HK-2 (cell line): ENCODE measurements around the gene MAPK7.
A peak's percentile ranks its signal among the peaks of the same experiment; 100 is the strongest.

Experiments used
- DNase-seq: peaks from one replicate; pipeline ENCODE4 v3.0.0-alpha.2; 2018; ENCODE audit not compliant: unreplicated experiment

MAPK7 gene

DNA sequence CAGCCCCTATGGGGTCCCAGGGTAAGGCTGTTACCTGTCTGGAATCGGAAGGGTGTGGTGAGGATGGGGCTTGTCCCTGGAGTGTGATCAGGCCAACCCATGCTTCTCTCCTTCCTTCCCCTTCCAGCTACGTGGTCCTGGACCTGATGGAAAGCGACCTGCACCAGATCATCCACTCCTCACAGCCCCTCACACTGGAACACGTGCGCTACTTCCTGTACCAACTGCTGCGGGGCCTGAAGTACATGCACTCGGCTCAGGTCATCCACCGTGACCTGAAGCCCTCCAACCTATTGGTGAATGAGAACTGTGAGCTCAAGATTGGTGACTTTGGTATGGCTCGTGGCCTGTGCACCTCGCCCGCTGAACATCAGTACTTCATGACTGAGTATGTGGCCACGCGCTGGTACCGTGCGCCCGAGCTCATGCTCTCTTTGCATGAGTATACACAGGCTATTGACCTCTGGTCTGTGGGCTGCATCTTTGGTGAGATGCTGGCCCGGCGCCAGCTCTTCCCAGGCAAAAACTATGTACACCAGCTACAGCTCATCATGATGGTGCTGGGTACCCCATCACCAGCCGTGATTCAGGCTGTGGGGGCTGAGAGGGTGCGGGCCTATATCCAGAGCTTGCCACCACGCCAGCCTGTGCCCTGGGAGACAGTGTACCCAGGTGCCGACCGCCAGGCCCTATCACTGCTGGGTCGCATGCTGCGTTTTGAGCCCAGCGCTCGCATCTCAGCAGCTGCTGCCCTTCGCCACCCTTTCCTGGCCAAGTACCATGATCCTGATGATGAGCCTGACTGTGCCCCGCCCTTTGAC lies 2.4 kb downstream of the MAPK7 start:
- DNase-seq = no peak

DNA sequence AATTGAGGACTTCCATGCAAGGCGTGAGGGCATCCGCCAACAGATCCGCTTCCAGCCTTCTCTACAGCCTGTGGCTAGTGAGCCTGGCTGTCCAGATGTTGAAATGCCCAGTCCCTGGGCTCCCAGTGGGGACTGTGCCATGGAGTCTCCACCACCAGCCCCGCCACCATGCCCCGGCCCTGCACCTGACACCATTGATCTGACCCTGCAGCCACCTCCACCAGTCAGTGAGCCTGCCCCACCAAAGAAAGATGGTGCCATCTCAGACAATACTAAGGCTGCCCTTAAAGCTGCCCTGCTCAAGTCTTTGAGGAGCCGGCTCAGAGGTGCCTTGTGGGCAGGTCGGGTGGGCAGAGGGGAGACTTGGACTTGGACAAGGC lies 3.1 kb downstream of the MAPK7 start:
- DNase-seq = no peak

DNA sequence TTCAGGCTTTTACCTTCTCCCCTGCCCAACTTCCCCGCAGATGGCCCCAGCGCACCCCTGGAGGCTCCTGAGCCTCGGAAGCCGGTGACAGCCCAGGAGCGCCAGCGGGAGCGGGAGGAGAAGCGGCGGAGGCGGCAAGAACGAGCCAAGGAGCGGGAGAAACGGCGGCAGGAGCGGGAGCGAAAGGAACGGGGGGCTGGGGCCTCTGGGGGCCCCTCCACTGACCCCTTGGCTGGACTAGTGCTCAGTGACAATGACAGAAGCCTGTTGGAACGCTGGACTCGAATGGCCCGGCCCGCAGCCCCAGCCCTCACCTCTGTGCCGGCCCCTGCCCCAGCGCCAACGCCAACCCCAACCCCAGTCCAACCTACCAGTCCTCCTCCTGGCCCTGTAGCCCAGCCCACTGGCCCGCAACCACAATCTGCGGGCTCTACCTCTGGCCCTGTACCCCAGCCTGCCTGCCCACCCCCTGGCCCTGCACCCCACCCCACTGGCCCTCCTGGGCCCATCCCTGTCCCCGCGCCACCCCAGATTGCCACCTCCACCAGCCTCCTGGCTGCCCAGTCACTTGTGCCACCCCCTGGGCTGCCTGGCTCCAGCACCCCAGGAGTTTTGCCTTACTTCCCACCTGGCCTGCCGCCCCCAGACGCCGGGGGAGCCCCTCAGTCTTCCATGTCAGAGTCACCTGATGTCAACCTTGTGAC lies 3.6 kb downstream of the MAPK7 start:
- DNase-seq = no peak

DNA sequence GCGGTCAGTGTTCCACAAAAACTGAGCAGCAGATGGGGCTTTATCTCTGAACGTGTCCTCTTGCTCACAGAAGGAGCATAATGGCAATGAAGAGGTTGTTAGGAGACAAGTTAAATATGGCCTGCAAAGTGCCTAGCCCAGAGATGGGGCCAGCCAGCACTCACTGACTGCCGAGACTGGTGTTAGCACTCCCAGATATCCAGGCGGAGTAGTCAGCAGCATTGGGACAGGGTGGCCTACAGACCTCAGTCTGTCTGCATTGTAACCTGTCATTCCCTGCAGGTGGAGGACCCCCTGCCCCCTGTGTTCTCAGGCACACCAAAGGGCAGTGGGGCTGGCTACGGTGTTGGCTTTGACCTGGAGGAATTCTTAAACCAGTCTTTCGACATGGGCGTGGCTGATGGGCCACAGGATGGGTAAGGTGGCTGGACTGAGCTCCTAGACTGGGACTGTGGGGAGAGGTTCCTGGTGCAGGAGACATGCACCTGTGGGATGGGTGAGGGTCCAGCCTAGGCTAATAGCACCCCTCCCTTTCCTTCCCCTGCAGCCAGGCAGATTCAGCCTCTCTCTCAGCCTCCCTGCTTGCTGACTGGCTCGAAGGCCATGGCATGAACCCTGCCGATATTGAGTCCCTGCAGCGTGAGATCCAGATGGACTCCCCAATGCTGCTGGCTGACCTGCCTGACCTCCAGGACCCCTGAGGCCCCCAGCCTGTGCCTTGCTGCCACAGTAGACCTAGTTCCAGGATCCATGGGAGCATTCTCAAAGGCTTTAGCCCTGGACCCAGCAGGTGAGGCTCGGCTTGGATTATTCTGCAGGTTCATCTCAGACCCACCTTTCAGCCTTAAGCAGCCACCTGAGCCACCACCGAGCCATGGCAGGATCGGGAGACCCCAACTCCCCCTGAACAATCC lies 4.5 kb downstream of the MAPK7 start:
- no peak for DNase-seq

DNA sequence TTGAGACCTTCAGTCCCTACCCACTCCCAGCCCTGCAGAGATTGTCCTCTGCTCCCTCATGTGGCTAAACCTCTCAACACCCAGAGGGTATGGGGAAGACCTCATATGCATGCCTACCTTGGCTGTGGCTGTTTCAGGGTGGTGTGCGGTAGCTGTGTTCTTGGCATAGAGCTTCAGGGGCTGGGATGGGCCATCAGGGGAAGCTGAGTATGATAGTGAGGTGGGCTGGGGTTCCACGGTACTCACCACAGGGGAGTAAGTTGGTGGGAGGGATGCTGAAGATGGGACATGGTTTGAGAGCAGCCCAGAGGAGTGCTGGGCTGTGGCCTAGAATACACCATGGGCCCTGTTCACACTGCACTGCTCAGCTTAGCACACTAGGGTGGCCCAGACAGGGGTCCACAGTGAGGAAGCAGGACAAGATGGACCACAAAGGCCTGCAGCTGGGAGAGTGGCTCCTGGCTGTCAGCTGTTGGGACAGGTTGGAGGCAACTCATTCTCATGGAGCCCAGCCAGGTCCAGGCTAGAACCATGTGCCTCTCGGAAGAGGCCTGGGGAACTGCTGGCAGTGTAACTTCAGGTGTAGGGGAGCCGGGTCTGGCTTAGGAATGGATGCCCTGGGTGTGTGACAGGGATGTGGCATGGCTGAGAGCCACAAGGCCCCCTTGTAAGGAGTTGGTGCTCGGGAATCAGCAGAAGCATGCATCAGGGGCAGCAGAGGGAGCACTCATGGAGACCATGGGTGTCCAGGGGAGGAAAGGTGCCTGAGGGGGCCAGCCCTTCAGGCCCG lies 5.6 kb downstream of the MAPK7 start:
- DNase-seq = no peak

DNA sequence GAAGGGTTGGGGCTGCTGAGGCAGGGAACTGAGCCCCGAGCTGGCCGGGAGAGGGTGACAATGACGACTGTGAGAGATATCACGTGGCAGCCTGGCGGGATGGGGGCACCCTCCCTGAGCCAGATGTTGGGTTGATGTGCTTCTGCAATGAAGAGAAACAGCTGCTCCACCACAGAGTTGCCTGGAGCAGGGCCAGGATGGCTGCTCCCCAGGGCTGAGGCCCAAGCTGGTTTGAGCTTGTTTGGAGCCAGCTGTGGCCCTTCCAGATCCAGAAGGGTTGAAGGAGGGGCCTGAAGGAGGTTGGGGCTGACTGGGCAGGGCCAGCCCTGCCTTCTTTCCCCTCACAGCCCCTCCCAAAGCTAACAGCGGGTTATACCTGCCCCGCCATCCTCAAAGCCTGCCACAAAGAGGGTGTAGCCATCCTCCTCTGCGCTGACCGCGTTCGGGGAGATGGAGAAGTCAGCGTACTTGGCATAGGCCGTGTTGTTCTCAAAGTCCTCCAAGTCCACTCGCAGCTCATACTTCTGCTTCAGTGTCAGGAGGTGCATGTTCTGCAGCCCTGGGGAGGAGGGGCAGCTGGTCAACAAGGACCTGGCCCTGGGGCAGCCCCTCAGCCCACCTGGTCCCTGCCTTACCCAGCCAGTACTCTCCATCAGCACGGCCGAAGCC lies 6.6 kb downstream of the MAPK7 start:
- DNase-seq = no peak

DNA sequence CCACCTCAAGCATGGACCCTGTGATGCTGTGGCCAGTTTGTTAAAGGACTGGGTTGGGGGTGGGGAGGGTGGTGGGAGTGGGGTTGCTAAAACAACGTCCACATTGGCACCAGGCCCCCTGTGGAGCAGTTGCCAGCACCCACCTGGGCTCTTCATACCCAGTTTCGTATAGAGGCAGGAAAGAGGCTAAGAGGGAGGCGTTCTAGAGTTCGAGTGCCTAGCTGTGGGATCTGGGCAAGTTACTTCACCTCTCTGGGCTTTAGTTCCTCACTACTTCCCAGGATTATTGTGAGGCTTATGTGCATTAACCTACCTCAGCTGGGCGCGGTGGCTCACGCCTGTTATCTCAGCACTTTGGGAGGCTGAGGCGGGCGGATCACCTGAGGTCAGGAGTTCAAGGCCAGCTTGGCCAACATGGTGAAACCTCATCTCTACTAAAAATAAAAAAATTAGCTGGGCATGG lies 7.3 kb downstream of the MAPK7 start:
- no peak for DNase-seq

DNA sequence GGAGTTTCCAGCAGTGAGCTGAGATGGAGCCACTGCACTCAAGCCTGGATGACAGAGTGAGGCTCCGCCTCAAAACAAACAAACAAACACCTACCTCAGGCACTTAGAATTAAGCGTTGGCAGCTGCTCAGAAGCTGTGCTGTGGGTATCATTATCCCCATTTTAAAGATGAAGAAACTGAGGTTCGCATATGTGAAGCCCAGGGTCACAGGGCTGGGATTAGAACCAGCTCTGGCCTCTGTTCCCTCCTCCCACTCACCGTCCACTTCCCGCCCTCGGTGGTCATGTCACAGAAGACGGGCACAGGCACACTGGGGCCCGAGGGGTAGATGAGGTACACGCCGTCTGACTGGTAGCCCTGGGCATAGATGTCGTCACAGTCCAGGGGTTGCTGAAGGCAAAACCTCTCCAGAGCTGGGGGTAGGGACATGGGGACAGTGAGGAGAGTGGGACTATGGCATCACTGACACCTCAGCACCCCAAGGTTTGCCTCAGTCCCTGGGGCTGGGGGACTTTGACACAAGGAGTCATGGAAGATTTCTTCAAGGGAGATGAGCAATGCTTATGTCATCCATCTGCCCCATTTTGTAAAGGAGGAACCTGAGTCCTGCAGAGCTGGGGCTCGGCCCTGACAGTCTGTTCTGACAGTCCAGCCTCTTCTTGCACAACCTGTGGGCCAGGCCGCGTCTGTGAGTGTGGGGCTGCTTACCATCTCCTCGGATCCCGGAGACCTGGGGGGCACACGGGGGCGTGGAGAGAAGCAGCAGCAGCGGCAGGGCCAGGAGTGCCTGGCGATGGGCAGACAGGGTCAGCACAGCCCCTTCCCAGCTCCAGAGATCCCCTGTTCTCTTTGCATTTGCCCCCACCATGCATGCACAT lies 8.0 kb downstream of the MAPK7 start:
- peak; percentile 32 for DNase-seq

DNA sequence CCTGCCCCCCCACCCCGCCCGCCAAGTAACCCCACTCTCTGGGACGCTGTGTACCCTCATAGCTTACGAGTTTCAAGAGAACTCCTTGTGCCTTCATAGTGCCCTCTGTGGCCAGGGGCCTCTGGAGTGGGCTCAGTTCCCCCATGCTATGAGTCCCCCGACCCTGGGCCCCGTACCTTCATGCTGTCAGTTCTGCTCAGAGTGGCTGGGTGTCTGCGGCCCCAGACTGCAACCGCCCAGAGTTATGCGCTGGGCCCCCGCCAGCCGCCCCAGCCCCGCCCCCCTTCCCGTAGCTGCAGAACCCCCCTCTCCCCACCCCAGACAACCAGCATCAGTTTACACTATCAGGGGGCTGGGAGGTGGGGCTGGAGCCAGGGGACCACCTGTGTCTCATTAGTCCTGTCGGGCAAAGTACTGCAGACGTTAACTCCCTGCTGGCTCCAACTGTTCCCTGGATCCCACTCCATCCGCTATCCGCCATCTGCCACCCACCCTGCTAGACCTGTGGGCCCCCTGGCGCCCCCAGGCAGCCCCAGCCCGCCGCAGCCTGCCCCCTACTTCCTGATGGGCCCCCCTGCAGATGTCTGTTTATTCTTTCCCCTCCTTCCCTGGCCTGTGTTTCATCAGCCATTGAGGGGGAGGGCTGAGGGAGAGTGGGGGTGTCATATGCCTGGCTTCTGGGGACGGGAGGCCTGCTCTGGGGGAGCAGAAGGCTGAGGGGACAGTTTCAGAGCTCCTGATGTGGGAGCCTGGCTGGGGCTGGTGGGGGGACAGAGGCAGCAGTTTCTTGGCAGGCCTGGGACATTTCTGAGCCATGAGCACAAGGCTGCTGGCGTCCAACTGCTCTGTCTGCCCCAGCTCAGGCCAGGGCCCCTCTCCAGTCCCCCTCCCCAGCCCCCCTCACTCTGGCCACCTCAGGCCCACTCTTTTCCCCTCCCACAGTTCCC lies 8.9 kb downstream of the MAPK7 start, which contains the start of gene MFAP4:
MFAP4 (minus strand) TSS at position 217 of the 947 bp plus-strand sequence; CDS start at position 182, 35 bp downstream.
- no peak for DNase-seq

DNA sequence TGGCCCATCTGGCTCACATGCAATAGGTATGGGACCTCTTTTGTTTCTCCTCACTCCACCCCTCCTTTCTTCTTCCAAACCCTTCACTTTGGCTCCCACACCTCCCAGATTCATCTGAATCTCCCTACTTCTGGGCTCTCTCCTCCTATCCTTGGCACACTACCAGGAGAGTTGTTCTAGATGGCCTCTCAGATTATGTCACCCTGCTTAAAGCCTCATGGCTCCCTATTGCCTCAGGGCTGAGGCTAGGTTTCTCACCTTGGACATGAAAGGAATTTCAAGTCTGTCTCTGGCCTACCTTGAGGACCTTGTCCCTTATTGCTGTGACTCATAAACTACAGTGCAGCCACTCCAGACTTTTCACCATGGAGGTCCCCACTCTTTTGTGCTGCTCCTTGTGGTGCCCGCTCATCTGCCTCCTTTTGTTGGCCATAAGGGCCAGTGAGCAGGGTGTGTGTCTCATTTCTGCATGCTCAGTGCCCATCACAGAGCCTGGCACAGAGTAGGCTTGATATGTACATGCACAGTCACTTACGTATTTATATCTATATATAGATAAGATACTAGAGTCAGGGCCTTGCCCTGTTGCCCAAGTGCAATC lies 9.7 kb downstream of the MAPK7 start:
- no peak for DNase-seq

DNA sequence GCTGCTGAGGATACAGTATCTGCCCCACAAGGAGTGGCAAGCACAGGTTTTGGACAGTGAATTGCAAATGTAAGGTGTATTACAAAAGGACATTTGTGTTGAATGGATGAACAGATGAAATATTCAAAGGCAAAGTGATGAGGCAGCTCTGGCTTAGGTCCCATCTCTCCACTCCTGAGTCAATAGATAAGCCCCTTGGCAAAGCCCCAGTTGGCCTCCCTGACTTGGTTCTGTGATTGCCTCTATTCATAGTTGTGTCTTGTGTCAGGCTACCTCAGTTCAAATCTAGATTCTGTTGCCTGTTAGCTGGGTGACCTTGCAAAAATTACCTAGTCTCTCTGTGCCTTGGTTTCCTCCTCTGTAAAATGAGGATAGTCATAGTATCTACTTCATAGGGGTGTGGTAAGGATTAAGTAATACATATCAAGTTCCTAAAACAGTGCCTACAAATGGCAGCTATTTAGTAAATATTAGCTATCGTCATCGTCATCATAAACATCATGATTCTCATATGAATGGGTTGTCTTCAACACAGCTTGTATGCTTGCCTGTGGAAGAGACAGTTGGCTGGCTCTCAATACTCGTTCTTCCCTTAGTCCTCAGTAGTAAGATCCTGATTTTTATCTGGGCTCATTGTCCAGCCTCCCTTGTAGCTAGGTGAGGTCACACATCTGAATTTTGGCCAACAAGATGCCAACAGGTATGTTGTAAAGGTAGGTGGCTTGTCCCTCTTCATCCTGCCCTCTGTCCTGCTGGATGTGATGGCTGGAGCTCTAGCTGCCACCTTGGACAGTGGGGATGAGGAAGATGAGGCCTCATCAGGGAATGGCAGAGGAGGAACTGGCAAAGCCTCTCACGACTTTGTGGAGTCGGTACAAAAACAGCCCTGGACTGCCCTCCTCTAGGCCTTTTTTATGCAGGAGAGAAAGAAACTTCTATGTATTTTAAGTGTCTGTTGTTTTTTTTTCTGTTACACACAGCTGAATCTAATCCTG lies 10.8 kb downstream of the MAPK7 start:
- no peak for DNase-seq

DNA sequence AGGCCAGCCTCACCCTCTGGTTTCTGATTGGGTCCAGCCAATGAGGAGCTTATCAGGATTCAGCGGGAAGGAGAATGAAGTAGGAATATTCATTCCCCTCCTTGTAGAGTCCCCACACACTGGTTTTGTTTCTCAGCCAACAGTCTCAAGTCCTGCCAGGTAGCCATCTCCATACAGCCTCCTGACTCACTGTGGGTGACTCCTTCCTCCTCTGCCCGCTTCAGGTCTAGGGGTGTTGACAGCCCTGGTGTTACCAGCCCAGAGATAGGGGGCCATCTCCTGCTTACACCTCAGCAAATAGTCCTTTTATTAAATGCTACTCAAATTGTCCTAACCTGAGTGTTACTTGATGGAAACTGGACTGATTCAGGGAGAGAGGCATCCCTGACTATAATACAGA lies 12.7 kb downstream of the MAPK7 start:
- no peak for DNase-seq

DNA sequence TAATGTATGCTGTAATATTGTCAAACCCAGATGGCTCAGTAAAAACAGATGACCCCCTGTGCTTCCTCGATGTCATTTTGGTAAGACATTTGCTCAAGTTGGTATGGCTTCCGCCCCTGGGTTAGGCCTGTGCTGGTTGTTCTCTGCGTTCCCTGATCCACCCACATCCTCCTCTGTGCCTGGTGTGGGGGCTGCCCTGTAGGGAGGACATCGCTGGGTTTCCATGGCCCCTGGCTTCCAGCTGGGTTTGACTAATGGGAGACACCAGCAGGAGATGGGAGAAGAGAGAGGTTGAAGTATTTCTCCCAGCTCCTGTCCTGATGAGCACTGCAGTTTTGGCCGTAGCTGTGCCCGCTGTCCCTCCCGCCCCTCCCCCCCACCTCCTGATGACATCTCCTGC lies 13.1 kb downstream of the MAPK7 start:
- no peak for DNase-seq

DNA sequence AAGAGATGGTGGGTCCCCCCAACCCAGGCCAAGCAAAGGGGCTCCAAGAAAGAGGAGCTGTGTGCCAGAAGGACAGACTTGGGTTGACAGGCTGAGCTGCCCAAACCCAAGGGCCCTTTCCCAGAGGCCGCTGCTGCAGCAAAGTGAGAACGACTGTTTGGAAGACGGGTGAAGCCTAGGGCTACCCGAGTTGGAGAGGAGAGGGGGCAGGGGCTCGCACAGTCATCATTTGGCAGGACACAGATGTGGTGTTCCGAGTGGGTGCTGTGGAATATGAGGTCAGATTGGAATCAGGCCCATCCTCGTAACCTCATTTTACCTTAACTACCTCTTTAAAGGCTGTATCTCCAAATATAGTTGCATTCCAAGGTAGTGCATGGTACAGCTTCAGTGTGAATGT lies 14.0 kb downstream of the MAPK7 start:
- DNase-seq = no peak

DNA sequence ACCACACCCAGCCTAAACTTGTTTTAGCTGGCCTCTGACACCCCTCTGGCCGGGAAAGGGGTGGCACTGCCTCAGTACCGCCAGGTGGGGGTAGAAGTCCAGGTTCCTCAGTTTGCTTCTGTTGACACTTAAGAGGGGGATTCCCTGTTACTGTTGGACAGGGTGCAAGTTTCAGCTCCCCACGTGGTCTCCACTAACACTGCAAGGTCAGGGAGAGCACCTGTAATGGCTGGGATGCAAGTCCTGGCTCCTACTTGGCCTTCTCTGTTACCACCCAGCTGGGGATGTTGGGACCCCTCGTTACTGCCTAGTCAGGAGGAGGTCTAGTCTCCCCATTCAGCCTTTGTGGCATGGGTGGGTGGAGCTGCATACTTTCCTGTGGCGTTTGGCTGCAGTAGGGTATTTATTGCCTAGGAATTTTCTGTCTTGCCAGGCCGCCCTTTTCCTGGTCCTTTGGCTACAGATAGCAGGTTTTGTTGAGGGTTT lies 19.3 kb downstream of the MAPK7 start:
- DNase-seq = no peak

DNA sequence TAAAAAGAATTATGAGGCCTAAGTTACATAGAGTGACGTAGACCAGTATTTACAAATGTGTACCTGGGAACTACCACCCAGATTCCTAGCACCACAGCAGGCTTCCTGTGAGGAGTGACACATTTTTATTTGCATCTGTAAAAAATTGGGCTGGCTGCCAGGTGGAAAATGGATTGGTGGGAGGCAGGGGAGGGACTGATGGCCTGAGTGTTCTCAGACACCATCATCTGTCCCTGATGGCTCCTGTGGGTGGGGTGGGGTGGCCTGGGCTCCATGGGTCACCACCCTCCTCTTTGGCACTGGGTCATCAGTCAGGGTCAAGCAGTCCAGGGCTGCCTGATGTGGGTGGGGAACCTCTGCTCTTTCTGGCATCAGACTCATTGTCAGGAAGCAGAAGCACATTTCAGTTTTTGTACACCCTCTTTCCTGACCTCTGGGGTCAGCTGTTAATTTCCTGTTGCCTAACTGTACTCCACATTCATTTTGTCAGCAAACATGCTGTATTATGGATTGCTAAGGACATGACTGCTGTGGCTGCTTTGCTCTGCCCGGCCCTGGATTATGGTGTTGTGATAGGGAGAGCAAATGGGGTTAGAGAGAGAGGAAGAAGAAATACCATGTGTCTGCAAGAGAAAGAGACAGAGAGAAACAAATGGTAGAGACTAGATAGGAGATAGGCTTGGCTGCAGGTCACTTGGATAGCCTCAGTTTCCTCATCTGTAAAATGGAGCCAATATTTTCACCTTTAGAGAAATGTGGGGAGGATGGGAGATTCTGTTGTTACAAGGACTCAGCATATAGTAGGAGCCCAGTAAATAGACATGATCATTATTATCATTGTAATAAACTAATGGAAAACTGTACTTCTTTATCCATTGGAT lies 20.2 kb downstream of the MAPK7 start:
- no peak for DNase-seq
